ENCODE measurements around the gene KCNJ6.
A peak's percentile ranks its signal among the peaks of the same experiment; 100 is the strongest.

Gene KCNJ6

GRCh38 chr21:37903396-37903795, 12.9 kb downstream of the KCNJ6 start:
- no peak for DNase-seq

GRCh38 chr21:37899146-37899545, 17.1 kb downstream of the KCNJ6 start:
- no peak for DNase-seq

DNA sequence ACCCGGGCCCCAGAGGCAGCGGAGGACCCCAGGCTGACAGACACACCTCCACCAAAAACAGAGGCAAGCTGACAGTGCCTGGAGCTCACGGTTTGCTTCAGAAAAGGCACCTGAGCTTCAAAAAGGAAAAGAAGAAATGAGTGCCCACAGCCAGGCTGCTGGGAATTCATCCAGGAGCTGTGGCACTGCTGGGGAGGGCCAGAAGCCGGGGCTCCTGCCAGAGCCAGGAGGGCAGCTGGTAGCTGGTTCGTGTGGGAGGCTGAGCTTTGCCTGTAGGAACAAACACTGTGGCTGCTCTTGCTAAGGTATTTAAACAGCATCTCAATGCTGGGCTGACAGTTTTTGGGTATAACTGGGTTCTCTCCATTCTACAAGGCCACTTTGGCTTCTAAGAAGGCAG, 19.5 kb downstream of the KCNJ6 start:
- DNase-seq: no peak

DNA sequence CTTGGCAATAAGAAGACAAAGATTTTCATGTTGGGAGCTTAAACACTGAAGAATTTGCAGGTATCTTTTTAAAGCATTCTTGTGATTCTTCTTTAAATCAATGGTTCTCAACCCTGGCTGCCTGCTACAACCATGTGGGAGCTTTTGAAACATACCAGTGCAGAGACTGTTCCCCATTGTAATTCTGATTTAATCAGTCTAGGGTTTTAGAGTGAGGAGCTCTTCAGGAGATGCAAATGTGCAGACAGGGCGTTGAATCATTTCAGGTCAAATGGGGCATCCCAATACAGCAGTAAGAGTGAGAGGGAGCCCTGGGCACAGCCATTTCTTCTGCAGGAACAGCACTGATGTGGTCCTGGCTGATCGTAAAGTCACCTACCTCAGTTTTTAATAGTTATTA, 24.3 kb downstream of the KCNJ6 start:
- no peak for DNase-seq

GRCh38 chr21:37888659-37889058, 27.6 kb downstream of the KCNJ6 start:
- DNase-seq: no peak

DNA sequence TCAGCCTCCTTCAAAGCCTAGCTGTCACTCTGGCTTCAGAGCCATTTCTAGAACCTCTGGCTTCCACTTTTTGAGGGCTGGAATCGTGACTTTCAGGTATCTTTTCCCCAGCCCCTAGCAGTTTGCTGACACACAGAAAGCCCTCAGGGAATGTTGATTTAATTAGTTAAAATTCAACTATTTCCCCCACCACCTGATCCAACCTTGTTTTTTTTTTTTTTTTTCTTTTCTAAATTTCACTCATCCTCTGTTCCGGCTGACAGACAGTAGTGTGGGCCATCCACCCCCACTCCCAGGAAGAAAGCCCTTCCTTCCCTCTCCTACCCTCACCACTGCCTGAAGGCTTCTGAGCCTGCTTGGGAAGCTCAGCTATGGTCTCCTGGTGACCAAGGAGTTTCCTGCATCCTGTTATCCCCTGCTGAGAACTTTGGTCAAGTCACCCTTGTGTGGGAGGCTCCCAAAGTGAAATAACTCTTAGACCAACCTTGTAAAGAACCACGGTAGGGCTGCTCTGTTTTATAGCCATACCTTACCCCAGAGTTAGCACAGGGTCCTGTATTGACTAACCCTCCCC, 29.4 kb downstream of the KCNJ6 start:
- no peak for DNase-seq

GRCh38 chr21:37886120-37886519, 30.1 kb downstream of the KCNJ6 start:
- DNase-seq: no peak

DNA sequence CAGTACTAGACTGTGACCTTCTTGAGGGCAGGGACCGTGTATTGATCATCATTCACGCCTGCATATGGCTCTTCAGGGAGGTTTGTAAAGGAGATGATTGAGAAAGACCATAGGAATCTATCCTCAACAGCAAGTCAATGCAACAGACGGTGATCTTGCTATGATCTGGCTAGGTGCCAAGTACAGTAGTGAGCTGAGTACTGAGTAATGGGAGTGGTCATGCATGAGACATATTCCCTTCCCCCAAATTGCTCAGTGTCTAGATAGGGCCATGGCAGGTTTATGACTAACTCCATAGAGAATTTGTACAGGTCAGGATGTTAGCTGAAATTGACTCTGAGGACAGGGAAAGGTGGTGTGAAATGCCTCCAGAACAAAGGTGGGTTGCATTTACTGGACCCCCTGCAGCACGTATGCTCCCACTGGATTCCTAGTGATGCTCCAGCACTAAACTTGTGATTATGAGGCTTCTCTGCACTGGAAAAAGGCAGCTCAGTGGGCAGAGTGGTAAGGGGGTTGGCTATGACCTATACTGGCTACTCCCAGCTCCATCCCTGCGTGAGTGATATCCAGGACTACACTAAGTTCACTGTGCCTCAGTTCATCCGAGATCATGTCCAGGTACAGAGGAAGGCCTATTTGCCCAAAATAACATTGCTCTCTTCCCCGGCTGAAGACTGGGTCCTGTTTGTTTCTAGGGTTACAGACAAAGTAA, 37.2 kb downstream of the KCNJ6 start:
- peak; percentile 69 to 82 for DNase-seq

DNA sequence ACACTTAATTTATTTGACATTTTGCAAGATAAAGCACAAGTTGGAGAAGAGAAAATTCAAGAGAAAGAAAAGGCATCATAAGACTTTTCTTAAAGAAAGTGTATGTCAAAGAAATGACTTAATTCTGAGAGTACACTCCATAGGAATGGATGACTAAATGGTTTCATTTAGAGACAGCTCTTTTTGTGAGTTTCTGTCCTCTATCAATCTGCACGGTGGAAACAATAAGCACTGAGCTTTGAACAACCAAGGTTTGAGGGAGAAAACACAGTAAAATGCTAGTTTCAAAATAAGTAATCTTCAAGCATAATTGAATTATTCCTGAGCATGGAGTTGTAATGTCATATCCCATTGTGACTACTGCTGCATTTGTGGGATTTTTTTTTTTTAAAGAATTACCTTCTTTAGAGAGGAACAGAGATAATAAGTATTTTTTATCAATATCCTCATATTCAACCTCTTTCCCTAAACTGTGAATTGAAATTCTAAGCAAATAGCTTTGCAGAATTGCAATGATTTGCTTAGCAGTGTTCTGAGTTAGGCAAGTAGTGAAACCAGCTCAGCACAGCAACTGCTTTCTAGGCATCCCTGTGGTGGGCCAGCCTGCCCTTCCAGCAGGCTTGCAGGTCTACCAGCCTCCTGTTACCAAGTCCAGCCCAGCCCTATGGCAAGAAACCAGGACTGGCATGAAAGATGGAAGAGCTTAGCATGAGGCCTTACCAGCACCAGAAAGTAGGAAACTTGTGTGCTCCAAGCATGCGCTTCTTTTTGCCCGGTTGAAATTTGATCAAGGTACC, 38.2 kb downstream of the KCNJ6 start:
- no peak for DNase-seq

DNA sequence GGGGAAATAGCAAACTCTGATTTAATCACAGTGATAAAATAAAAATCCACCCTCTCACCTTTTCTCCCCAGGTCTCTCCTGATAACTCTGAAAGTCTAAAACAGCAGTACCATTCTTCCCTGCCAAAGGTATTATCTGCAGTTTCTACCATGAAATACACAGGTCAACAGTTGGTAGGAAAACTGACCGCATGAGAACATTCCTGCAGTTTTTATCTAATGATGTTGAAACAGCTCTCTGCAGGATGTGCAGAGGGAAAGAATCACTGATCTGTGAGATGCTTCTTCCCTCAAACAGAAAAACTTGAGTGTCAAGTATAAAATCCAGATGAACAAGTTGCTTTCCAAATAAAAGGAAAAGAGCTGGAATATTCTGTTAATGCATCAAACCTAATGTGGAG, 39.1 kb downstream of the KCNJ6 start:
- no peak for DNase-seq

DNA sequence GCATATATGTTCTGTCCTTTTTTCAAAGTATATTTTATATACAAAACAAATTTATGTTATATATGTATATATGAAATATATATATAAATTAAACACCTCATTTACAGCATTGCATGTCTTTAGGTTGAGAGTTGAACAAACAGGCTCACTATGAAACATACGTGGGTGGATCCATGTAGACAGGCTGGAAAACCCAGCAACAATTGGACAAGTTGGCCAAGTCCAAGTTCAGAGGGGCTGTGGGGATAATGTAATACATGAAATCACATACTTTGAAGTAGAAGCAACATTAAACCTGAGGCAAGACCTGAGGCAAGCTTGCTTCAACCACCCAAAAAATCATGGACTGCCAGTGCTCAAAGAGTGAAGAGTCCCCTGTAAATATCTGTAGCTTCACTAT, 39.7 kb downstream of the KCNJ6 start:
- DNase-seq: no peak

GRCh38 chr21:37874904-37875780, 41.1 kb downstream of the KCNJ6 start:
- DNase-seq: no peak

DNA sequence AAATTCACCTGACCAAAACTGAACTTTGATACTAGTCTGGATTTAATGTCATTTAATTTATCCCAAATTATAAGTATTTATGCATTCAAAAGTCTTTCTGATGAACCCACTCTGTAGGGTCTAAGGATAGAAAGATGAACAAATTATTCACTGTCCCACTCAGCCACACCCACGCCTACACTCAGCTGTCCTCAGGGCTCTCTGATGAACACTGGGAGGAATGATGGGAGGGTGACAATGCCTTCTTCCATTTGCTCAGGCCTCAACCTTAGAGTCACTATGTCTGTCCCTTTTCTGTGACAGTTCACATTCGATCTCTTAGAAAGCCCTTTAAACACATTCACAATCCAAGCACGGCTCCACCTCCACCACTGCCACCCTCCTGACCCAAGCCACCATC, 41.8 kb downstream of the KCNJ6 start:
- no peak for DNase-seq

DNA sequence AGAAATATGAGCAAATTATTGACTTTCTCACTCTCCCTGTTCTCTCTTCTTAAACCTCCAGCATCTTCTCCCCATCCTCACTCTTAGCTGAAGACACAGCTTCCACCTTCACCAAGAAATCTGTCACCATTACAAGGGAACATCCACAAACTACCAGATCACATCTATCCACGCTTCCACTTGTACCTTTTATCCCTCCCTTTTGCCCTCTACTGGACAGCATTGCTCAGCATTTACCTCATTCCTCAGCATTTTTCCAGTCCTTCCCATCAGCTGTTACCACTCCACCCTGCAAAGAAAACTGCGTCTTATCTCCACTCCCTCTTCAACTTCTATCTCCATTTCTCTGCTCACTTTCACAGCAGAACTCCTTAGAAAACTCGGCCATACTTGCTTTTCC, 42.6 kb downstream of the KCNJ6 start:
- DNase-seq: peak in 1 of 2 experiments; percentile 37

GRCh38 chr21:37871121-37871862, 45.0 kb downstream of the KCNJ6 start:
- DNase-seq: peak in 1 of 2 experiments; percentile 42

DNA sequence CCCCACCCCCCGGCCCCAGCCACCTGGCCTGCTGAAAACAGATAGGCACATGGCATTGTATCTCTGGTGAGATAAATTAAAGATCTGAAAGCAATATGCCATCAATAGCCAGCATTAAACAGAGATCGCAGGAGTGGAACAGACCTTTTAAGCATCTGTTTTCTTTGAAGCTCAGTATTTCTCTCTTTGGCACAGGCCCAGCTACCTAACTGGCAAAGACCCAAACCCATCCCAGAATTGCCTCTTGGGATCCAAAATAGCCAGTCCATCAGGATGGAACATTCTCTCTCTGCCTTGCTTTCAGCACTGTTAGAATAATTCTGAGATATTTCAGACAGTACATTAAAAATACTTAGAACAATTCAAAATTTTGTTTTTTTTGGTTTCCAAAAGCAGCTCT, 46.0 kb downstream of the KCNJ6 start:
- DNase-seq: peak; percentile 87 to 96

- peak; percentile 94 to 98 for DNase-seq
Observed at GRCh38 chr21:37869661-37870060, 46.6 kb downstream of the KCNJ6 start.

DNA sequence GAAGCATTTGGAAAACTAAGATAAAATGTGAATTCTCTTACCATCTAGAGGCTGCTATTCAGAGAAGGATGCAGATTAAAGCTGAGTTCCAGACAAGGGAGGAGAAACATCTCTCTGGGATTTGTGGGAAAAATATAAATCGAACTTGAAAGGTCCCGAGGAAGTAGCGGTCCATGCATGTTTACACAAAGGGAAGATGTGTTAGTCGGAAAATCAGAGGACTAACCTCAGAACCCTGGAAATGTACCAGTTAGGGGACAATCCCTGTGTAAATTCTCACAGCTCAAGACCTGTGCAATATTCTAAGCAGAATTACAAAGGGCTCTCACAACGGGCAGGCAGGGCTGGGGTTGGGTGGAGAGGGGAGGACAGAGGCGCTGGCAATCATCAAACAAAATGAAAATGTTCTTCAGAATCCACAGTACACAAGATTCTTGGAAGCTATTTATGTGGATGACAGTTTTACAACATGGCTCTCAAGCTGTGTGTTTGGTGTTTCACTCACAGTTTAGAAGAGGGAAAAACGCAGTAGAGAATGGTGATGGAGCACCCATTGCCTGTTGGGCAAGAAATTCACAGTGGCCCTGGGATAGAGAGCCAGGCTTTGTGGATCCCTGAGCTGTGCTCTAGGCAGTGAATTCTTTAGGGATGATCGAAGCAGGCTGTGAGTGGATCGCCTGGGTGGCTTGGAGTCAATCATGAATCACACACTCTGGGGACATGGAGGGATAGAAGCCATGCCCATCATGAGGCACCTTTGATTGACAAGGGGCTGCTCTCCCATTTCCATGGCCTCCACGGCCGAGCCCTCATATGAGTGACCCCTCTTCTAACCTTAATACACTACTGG, 47.6 kb downstream of the KCNJ6 start:
- no peak for DNase-seq

- DNase-seq: no peak
Observed at GRCh38 chr21:37866027-37866426, 50.2 kb downstream of the KCNJ6 start.

DNA sequence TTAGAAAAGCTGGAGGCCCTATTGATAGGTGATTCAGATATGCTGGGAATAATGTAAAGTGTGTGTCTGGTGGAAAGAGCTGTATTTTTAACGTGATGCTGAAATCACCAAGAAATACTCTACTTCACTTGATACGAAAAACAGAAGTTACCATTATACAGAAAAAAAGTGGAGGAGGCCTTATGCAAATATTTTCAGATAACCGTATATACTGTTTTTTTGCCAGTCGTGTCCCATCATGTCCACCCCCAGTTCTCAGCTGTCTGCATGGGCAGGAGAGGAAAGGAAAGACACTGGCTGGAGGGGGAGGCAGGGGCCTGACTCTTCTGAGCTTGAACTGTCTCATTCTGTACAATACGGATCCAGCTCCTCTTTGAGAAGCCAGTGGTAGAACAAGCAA, 51.1 kb downstream of the KCNJ6 start:
- DNase-seq: no peak

- DNase-seq: no peak
Observed at GRCh38 chr21:37863842-37864241, 52.4 kb downstream of the KCNJ6 start.
